ENCODE results near the gene RGL3.
"Not testable (repeated sequence)": the region's sequence is repeated elsewhere in the genome, so short reads cannot be mapped to it uniquely, and the experiment has no call there.

DNA sequence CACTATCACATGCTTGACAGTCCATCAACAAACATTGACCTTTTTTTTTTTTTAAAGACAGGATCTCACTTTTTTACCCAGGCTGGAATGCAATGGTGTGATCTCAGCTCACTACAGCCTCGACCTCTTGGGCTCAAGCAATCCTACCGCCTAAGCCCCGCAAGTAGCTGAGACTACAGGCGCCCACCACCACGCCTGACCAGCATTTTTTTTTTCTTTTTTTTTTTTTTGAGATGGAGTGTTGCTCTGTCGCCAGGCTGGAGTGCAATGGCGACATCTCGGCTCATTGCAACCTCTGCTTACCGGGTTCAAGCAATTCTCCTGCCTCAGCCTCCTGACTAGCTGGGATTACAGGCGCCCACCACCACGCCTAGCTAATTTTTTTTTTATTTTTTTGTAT is 39.8 kb upstream of the RGL3 start:
- TF ChIP-seq POLR2AphosphoS5 (IDR thresholded peaks at IDR 0.05; ENCODE audit: low read depth, low read length); CTCF (IDR thresholded peaks at IDR 0.05); SIN3A (IDR thresholded peaks at IDR 0.05; ENCODE audit: borderline replicate concordance, insufficient read depth, low read depth, low read length); TCF7L2 (IDR thresholded peaks at IDR 0.05; ENCODE audit: low read depth, low read length): not testable (repeated sequence)
